Measurements from ENCODE around the gene TBCA. TPM values are rescaled to one million over a fixed set of nuclear protein-coding genes. Genes with fewer than 3 reads are reported as not detected.

Gene TBCA
- total and polyA plus RNA-seq, 4 donors: 122 to 248 (median 154) TPM

DNA sequence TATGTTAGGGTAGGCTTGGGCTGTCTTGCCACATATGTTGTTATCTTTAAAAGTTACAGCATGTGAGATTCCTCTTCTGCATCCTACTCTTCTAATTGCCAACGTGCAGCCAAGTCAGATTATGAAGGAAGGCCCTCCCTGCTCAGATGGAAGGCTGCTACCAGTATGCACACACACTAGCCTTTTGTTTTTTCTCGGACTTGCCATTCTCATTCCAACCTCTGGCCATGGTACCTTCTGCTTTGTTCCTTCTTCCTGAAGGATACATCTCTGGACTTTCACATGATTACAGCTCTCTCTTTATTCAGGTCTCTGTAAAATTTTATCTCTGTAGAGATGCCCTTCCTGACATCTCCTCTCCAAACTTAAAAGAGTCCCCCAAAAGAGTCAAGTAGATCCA lies 124.8 kb downstream of the TBCA start:
- no peaks in the 10 kb centered on the region for H3K4me1 ChIP-seq (ENCODE audit: control insufficient read depth in 5 of 5, insufficient read depth in 5 of 5, low read length in 5 of 5)
- ATAC-seq (ENCODE audit: insufficient read depth, low FRiP score): no peak
- H3K9ac ChIP-seq (ENCODE audit: insufficient read depth in 1 of 2, low read length in 2 of 2): no peak overlapping the region
- H3K36me3 ChIP-seq (ENCODE audit: control insufficient read depth in 4 of 4, insufficient read depth in 4 of 4, low read length in 4 of 4): no peaks in the 10 kb centered on the region
- no peak overlapping the region for H3K4me3 ChIP-seq
- H3K9me3 ChIP-seq (ENCODE audit: control insufficient read depth in 4 of 4, insufficient read depth in 3 of 4, low read length in 3 of 4): peaks cover 0 to 3% (median 0%) of the 10 kb centered on the region in 4 donors
- 37 to 66% methylated on average over 2 of the region's 2 CpGs for WGBS, 2 donors
- peaks cover 0 to 55% (median 39%) of the 10 kb centered on the region in 3 donors for H3K27me3 ChIP-seq (ENCODE audit: control insufficient read depth in 3 of 3, insufficient read depth in 3 of 3, low read length in 2 of 3)
- TF ChIP-seq, protein P1, sequence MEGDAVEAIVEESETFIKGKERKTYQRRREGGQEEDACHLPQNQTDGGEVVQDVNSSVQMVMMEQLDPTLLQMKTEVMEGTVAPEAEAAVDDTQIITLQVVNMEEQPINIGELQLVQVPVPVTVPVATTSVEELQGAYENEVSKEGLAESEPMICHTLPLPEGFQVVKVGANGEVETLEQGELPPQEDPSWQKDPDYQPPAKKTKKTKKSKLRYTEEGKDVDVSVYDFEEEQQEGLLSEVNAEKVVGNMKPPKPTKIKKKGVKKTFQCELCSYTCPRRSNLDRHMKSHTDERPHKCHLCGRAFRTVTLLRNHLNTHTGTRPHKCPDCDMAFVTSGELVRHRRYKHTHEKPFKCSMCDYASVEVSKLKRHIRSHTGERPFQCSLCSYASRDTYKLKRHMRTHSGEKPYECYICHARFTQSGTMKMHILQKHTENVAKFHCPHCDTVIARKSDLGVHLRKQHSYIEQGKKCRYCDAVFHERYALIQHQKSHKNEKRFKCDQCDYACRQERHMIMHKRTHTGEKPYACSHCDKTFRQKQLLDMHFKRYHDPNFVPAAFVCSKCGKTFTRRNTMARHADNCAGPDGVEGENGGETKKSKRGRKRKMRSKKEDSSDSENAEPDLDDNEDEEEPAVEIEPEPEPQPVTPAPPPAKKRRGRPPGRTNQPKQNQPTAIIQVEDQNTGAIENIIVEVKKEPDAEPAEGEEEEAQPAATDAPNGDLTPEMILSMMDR (IDR thresholded peaks at IDR 0.05; ENCODE audit: control extremely low read depth, extremely low read depth): no peak
- no peak overlapping the region for H3K27ac ChIP-seq (ENCODE audit: low read depth in 1 of 2, low read length in 1 of 2)
- no peak for DNase-seq

DNA sequence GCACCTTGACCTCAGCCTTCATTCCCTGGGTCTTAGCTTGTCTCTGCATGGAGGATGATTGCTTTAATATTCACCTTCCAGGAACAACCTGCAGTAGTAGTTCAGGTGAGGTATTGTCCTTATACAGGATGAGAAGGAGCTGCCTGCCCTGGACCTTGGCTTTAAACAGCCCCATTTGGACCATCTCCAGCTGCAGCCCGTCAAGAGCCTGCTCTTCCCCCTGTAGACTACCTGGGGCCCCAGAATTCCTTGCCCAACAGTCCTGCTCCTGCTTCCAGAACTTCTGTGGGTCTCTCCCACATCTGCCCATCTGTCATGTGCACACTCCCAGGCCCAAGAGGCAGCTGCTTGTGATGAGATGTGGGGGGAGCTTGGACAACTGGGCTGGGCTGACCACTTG lies 125.5 kb downstream of the TBCA start:
- no peaks in the 10 kb centered on the region for H3K36me3 ChIP-seq (ENCODE audit: control insufficient read depth in 4 of 4, insufficient read depth in 4 of 4, low read length in 4 of 4)
- DNase-seq (no peak), ATAC-seq (ENCODE audit: insufficient read depth, low FRiP score) (no peak)
- H3K27me3 ChIP-seq (ENCODE audit: control insufficient read depth in 3 of 3, insufficient read depth in 3 of 3, low read length in 2 of 3): peaks cover 0 to 62% (median 46%) of the 10 kb centered on the region in 3 donors
- no peak overlapping the region for H3K9ac ChIP-seq (ENCODE audit: insufficient read depth in 1 of 2, low read length in 2 of 2)
- TF ChIP-seq, protein P1 (IDR thresholded peaks at IDR 0.05; ENCODE audit: control extremely low read depth, extremely low read depth): no peak
- no peaks in the 10 kb centered on the region for H3K4me1 ChIP-seq (ENCODE audit: control insufficient read depth in 5 of 5, insufficient read depth in 5 of 5, low read length in 5 of 5)
- 51 to 62% methylated on average over 1 of the region's 1 CpG for WGBS, 2 donors
- peaks cover 0 to 3% (median 0%) of the 10 kb centered on the region in 4 donors for H3K9me3 ChIP-seq (ENCODE audit: control insufficient read depth in 4 of 4, insufficient read depth in 3 of 4, low read length in 3 of 4)
- H3K4me3 ChIP-seq: no peak overlapping the region
- no peak overlapping the region for H3K27ac ChIP-seq (ENCODE audit: low read depth in 1 of 2, low read length in 1 of 2)

DNA sequence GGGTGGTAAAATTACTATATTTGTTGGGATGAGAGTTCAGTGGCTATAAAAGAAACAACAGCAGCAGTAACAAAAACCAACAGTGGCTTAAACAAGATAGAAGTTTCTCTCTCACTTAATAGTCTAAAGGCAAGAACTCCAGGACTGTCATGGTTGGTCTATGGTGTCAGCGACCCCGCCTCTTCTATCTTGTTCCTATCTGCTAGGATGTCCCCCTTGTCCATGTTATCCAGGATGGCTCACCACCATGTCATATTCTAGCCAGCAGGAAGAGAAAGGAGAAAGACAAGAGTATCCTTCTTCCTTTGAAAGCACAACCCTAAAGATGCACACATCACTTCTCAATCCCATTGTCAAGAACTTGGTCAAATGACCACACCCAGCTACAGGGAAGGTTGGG lies 126.4 kb downstream of the TBCA start:
- DNase-seq (no peak), ATAC-seq (ENCODE audit: insufficient read depth, low FRiP score) (no peak)
- Histone ChIP-seq H3K4me1 (ENCODE audit: control insufficient read depth in 5 of 5, insufficient read depth in 5 of 5, low read length in 5 of 5) (peaks cover 0 to 7% (median 0%) of the 10 kb centered on the region in 5 donors), H3K36me3 (ENCODE audit: control insufficient read depth in 4 of 4, insufficient read depth in 4 of 4, low read length in 4 of 4) (no peaks in the 10 kb centered on the region), H3K27me3 (ENCODE audit: control insufficient read depth in 3 of 3, insufficient read depth in 3 of 3, low read length in 2 of 3) (peaks cover 0 to 64% (median 51%) of the 10 kb centered on the region in 3 donors), H3K9ac (ENCODE audit: insufficient read depth in 1 of 2, low read length in 2 of 2) (no peak overlapping the region), H3K4me3 (no peak overlapping the region), H3K9me3 (ENCODE audit: control insufficient read depth in 4 of 4, insufficient read depth in 3 of 4, low read length in 3 of 4) (peaks cover 0 to 3% (median 0%) of the 10 kb centered on the region in 4 donors), H3K27ac (ENCODE audit: low read depth in 1 of 2, low read length in 1 of 2) (no peak overlapping the region)
- TF ChIP-seq, protein P1 (IDR thresholded peaks at IDR 0.05; ENCODE audit: control extremely low read depth, extremely low read depth): no peak
- WGBS, 2 donors: 93 to 94% methylated on average over 2 of the region's 2 CpGs

All from lung (tissue), 12 donors.